Measurements from ENCODE around the gene CLDN7.
"Not testable (repeated sequence)": the region's sequence is repeated elsewhere in the genome, so short reads cannot be mapped to it uniquely, and the experiment has no call there.

CLDN7 gene

DNA sequence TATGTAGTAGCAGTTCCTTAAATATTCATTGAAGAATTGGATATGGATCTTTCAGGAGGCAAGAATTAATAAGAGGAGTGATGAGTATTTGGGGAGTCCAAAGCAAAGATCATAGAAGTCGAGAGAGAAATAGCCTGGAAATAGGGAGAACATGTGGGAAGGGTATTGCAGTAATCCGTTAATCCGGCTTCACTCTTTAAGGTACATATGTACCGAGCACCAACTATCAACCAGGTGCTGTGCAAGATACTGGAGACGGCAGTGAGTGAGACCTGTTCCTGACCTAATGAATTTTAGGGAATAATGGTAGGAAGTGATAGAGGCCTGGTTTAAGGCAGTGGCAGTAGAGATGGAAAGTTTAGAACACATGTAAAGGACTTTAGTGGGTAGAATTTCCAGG is 9.2 kb downstream of the CLDN7 start:
- DNase-seq (ENCODE audit: low read depth): no peak

DNA sequence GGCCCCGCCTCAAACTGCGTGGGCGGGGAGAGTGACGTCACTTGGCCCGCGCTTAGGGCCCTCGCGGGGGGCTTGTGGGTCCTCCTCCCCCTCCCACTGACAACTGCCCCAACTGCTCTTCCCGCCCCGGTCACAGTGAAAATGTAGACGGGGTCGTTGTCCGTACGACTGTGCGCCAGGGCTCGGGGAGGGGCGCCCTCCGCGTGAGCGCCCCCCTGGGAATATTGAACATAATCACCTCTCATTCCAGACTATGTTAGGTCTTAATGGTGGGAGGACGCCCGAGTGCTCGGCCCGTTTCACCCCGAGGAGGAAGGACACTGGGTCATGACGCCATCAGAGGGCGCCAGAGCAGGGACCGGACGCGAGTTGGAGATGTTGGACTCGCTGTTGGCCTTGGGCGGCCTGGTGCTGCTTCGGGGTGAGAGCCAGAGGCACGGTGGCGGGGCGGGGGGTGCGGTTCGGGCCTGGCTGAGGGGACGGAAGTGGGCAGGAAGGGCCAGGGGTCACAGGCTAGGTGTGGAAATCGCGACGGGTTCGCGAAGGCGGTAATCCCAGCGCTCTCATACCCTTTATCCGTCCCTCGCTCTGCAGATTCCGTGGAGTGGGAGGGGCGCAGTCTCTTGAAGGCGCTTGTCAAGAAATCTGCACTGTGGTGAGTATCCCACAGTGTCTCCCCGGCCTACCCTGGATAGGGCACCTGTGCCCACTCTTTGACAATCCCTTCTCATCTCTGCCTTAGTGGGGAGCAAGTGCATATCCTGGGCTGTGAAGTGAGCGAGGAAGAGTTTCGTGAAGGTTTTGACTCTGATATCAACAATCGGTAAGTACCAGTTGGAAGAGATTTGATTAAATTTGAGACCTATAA is 9.9 kb downstream of the CLDN7 start, which contains the start of gene ELP5:
Gene ELP5 (plus strand): TSS at position 40 of the 868 bp plus-strand sequence. CDS start 336 bp downstream, at position 376.
- peak; percentile 75 for DNase-seq (ENCODE audit: low read depth)

DNA sequence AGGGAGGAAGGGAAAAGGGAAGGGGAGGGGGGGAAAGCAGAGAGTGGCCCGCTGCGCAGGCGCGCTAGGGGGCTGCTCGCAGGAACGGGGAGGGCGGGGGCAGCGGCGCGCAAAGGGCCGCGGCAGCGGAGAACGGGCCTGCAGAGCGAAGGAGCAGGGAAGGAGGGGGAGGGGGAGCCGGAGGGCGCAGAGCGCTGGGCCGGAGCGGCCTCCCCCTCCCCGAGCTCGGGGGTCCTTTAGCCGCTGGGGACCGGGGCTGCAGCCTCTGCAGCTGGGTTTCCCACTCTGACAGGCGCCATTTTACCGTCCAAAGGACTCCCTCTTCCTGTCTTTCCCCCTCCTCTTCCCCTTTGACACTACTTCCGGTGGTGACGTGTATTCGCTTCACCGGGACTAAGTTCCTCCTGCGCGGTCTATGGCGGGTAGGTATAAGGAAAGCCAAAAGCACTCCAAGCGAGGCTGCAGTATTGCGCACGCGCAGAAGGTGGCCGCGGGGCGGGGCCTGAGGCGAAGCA is 10.6 kb downstream of the CLDN7 start, which contains the start of gene CTDNEP1:
Gene CTDNEP1 (minus strand): TSS at position 74 of the 515 bp plus-strand sequence. CDS start 438 bp downstream, outside the sequence.
- peak; percentile 100 for DNase-seq (ENCODE audit: low read depth)

DNA sequence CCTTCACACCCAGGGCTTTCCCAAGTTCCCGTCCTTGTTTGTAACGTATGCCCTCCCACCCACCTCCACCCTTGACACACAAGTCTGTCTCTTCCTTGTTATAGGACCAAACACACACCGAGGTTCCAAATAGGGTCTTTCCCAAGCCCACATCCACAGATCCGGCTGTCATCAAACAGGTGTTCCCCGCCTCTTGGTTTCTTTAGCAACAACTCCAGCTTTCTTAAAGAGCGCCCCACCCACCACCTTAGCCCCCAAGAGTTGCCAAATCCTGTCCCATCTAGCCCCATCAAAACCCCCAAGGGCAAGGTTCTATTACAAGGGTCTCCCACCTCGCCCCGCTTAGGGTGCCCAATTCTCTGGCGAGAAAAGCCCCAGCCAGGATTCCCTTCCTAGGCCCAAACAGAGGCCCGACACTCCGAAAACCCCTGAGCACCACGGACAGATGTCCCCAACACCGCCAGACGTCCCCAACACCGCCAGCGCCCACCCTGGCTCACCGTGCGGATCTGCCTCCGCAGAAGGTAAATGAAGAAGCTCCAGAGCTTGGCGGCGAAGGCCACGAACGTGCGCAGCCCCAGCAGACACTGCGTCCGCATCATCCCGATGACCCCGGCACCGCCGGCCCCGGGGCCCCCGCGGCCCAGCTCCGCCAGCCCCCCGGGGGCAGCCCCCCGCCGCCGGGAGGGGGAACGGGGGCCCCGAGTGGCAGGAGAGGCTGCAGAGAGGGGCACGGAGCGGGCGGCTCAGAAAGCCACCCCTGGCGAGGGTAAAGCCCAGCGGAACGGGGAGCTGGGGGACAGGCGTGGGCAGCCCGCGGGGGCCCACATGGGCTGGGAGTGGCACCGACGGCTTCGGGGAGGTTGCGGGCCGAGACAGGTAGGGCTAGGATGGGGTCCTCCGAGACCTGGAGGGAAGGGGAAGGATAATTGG is 11.3 kb downstream of the CLDN7 start:
- no peak for DNase-seq (ENCODE audit: low read depth)

DNA sequence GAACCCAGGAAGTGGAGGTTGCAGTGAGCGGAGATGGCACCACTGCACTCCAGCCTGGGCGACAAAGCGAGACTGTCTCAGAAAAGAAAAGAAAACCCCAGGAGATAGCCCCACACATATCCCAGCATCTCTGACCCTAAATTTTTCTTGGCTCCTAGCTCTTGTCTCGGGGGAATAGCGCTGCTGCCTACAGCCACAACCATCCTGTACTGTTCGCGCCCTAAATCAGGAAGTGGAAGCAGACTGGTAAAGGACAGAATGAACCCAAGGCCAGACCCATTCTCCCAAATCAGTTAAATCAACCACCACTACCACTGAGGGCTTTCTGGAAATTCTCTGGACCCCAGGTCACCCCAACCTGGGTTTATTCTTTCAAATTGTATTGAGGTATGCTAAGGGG is 12.4 kb downstream of the CLDN7 start:
- DNase-seq (ENCODE audit: low read depth): no peak

DNA sequence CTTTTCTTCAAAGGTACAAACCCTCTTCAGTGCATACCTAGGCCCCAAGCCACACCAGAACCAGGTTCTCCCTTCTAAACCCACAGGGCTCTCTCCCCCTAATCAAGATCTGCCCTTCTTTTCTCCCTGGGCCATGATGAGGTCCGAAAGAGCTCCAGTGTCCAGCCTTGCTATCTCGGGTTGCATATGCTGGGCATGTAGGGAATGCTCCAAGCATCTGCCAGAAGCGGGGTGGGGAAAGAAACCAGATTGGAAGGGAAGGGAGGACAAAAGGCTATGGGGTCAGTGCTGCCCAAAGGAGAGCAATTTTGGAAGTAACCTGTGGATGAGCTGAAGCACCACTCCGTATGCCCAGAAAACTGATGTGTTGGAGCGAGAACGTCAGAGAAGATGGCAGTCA is 13.1 kb downstream of the CLDN7 start:
- no peak for DNase-seq (ENCODE audit: low read depth)

DNA sequence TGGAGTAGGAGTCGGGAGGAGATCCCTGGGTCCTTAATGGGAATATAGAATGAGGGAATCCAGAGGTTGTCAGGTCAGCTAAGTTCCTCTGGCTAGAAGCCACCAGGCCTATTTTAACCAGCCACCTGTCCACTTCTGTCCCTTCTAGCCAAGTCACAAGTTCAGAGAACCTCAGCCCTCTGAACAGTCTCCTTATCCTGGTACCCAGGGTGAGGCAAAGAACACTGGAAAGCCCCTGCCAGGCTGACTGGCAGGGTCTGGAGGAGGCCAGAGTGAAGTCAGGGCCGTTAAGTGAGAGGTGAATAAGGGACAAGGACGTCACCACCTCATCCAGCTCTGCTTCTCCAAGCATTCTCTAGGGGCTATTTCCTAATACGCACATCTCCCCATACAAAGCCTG is 13.5 kb downstream of the CLDN7 start:
- DNase-seq (ENCODE audit: low read depth): no peak

DNA sequence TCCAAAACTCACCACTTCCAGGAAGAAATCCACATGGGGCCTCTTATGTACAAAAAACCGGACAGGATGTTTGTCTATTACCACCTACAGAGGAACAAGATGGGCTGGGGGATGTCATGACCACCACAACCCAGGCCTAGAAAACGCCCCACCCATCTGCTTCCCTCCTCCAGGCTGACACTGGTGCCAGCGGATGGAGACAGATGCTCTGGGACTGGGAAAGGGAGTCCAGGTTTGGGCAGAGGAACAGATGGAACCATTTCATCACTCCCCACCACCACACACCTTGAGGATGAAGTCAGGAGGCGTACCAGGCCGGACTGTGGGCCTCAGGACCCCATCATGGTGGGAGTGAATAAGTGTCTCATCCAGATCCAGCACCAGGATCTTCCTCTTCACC is 15.5 kb downstream of the CLDN7 start:
- DNase-seq (ENCODE audit: low read depth): no peak

DNA sequence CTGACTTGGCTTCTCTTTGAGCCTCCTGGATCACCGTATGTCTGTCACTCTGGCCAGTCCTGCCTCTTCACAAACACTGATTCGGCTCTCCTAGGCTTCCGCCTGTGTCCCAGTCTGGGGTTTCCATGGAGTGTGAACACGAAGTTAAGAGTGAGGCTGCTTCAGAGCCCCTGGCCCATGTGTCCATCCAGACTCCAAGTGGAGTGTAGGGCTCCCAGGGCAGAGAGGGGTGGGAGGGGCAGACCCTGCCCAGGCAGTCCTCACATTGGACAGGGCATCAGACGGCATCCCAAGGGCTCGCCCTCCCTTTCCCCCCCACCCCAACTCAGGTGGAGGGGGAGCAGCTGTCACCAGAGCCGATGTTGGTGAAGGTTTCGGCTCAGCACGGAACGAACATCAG is 18.4 kb downstream of the CLDN7 start:
- DNase-seq (ENCODE audit: low read depth): not testable (repeated sequence)

DNA sequence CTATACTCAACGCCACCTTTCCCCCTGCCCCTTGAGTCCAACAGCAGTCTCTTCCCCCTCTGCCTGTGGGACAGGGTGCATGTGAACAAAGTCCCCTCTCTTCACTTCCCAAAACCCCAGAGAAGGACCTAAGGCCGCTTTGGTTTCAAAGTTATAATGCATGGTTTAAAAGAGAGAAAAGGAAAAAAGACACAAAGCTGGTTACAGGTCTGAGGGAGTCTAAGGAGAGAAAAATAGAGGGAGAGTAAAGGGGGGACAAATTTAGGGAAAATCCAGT is 18.9 kb downstream of the CLDN7 start:
- no peak for DNase-seq (ENCODE audit: low read depth)

DNA sequence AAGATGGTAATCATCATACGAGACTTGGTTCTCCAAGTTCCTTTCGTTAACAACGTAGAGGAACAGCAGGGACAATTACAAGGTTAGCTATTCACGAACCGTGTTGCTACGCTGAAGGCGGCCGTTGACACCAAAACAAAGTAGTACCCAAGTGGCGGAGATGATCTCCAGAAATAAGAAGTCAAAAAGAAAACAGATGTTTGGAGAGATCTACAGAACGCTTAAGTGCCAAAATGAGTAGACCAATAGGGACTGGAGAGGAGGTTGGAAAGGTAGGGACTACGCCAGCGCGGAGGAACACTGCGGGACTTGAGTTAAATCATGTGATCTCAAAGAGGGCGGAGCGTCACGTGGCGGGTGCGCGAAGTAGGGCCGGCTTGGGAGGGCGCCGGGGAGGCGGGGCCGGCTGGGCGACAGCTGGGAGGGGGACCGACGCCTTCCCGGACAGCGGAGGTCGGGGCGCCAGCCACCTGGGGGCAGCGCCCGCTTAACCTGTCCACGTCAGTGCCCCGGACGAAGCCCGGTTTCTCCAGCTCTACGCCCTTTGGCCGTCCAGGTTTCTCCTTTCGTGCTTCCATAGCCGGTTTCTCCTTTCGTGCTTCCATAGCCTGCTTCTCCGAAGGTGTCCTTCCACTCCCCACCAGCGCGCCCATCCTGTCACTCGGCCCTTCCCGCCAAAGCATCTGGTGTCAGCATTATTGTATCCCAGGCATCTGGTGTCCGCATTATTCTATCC is 19.4 kb downstream of the CLDN7 start:
- peak; percentile 92 for DNase-seq (ENCODE audit: low read depth)

DNA sequence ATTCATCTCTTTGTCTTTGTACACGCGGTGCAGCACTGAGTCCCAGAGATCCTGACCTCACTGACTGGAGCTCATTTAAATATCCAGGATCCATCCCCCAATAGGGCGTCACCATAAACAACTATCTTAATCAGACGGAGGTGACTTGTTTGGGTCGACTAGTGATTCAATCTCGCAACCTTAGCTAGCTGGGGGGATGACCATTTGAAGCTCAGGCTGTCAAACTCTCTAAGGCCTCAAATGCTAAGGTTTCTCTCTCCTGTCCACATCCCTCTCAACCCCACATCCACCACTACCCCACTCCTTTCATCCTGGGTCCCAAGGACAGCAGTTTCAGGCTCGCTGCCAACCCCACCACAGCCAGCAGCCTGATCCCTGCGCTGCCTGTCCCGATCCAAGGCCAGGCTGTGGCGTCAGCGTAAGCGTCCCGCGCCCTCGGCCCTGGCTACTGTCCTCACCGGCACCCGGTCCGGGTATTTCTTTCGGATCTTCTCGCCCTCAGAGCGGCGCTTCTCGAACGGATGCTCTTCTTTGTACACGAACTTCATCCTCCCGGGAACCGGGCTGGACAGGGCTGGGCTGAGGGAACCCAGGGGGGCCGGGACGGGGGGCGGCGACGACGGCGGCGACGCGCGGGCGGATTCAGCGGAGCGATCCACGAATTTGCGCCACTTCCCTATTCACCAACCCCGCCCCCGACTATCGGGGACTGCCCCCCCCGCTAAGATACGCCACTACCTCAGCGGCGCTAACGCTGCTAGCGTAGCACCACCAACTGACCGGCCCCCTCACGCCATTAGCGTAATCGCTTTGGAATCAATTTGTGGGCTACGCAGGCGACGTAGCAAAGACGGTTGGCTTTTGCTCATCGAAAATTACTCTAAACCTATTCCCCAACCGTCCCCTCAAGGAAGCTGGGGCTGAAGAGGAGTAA is 20.2 kb downstream of the CLDN7 start, which contains the start of gene GABARAP:
Gene GABARAP (minus strand): TSS at position 667 of the 934 bp plus-strand sequence. CDS start 119 bp downstream, at position 548.
- peak; percentile 91 for DNase-seq (ENCODE audit: low read depth)

DNA sequence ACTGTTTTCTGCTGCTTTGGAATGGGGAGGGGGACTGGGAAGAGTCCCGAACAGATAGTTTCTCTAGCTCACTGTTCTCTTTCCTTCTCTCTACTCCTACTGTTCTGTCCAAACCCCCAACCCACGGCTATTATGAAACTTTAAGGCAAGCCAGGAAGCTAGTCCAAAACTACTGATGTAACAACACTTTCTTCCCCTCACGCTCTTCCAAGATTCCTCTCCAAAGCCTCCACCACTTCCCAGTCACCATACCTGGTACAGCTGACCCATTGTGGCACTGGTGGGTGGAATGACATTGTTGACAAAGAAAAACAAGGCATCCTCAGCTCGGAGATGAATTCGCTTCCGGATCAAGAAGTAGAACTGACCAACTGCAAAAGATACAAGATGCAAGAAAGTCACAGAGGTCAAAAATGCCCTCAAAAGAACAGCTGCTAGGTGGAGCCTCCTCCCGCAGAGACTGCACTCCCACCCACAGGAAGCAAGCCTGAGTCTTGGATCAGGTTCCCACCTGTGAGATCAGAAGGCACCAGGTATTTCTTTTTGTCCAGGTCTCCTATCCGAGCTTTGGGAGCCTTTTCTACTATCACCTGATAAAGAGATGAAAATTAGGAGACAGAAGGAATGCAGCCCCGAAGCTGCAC is 21.1 kb downstream of the CLDN7 start:
- DNase-seq (ENCODE audit: low read depth): no peak

DNA sequence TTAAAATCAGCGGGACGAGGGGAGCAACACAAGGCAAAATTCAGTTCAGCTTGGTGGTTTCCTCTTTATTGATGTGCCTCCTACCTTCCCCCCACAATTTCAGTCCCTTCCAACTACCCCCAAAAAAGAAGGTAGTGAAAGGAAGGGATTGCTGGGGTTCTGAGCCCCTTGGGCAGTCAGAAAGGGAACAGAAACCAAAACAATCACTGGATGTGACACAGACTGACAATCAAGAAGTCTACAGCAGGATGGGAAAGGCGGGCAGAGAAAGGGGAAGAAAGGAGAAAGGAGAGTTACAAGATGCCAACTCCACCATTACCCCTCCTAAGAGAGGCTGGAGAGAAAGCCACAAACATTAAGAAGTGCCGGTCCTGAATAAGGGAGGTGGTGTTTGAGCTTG is 21.9 kb downstream of the CLDN7 start:
- no peak for DNase-seq (ENCODE audit: low read depth)

DNA sequence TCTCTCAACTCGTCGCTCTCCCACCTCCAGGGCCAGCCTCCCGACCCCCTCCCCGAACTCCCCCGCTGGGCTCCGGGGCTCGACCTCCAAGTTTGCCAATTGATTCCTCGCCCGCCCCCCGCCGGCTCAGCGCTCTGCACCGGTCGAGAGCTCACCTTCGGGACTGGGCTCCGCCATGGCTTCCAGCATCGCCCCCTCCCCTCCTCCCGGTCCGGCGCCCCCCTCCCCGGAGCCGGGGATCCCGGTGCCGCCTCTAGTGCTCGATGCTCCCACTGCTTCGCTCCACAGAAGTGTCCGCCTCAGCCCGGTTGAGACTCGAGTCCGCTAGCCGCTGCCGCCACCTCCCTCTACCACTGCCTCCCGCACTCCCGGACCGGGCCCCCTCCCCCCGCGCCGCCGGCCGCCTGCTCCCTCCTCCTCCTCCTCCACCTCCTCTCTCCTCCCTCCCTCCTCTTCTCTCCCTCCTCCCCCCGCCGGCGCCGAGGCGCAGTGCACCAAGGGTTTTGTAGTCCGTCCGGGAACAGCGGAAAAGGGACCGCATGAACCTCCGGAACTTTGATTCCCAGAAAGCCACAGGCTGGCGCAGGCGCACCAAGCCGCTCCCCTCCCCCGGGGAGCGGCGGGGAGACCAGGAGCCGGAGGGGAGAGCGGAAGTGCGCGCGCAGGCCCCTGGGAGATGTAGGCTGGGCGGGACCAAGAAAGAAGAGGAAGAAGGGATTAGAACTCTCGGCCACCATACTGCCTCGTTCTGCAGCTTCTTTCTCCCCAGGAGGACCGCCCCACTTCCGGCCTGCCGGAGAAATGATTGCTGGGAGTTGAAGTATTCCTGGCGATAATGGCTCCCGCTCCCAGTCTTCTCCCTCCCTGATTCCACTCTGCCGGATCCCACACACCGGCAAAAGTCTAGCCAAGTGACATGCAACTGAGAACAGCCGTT is 22.9 kb downstream of the CLDN7 start, which contains the start of gene PHF23:
Gene PHF23 (minus strand): TSS at position 367 of the 937 bp plus-strand sequence. CDS start 178 bp downstream, at position 189.
- peak; percentile 95 for DNase-seq (ENCODE audit: low read depth)

DNA sequence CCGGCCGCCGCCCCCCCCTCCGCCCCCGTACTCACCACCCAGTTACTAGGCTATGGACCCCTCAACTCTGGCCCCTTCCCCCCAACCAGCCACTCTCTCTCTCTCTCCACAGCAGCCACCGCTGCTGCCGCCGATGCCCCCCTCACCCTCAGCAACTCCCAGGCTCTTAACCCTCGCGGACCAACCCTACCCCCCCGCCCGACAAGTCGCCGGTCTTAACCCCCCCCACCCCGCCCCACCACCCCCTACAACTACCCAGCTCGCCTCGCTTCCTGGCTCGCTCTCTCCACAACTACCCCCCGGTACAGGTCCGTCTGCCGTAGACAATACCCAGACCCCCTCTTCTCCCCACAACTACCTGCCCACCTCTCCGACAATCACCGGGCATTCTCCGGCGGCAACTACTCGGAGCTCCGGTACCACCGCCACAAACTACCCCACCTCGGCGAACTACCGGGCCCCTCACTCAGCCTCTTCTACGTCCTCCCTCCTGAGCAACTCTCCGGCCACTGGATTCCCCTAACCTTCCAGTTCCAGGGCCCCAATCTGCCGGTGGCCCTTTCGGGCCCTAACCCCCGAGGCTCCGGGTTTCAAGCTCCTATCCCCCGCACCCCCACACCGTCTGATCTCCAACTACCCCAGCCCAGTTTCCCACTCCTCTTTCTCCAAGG is 23.7 kb downstream of the CLDN7 start:
- no peak for DNase-seq (ENCODE audit: low read depth)

DNA sequence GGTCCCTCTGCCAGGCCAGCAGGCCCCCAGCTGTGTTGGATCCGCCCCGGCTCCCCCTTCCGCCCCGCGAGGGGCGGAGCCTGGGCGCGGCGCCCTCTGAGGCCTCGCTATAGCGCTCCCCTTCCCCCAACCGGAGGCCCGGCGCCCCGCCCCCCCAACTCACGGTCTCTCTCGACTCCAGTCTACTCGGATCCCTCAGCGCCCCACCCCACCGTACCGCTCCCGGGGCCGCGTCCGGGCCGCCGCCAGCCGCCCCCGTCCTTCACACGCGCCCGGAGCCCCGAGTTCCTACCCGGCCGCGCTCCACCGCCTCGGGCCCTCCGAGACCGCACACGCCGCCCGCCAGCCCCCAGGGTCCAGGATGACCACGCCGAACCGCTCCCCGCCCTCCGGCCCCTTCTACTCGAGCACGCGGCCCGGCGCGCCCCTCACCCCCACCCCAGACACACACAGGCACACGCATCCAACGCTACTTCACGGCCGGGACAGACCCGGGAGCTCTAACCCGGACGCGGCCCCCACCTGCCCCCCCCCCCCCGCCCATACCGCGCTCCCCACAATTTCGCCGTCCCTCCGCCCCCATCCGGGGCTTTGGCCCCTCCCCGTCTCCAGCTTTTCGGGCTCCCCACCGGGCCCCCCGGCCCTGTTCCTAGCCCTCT is 24.4 kb downstream of the CLDN7 start:
- peak; percentile 76 for DNase-seq (ENCODE audit: low read depth)

DNA sequence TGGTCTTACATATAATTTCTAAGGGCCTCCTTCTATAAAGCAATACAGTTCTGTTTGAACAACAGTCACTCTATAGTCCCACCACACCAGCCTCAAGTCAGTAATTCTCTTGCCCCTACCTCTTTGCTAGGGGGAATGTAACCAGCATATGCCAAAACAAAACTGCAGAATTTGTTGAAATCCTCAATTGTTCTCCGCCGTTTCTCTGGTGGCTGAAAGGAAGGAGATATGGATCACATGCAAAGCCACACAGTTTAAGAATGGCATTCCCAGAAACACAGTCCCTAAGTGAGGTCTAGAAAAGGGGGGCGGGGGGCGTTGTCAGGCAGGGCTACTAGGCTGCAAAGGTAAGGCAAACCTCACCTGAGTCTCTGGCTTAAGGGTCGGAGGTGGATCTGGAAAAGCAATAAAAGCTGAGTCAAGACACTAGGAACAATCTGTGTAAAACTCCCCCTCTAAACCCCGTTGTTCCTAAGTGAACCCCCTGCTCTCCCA is 25.0 kb downstream of the CLDN7 start:
- DNase-seq (ENCODE audit: low read depth): no peak
